GM23338 (cell line): ENCODE measurements around the gene IL6R. TPM values are rescaled to one million over a fixed set of nuclear protein-coding genes. Genes with fewer than 3 reads are reported as not detected.

Experiments
- ATAC-seq: fragments of 200-7000 bp; cut with Tn5 transposase; 3 replicates; pipeline ENCODE4 v1.9.1; 2020
- DNase-seq: peaks from one replicate; pipeline ENCODE4 v3.0.0-alpha.2; 2015; ENCODE audit warnings: low spot score
- H2AFZ ChIP-seq: fragments of 200-600 bp; sonication (generic); 2 replicates; pipeline ENCODE4 v1.8.0; 2016; ENCODE audit warnings: antibody characterized with exemption, mild to moderate bottlenecking, moderate library complexity
- H3F3A ChIP-seq: fragments of 200-600 bp; sonication (generic); replicated peaks from 2 replicates; pipeline ENCODE4 v1.8.0; 2017; ENCODE audit warnings: antibody characterized with exemption, mixed run types, low read depth
- H3K27ac ChIP-seq: fragments of 200-600 bp; sonication (generic); 2 replicates; pipeline ENCODE4 v1.6.1; 2016; ENCODE audit warnings: low read depth
- H3K27me3 ChIP-seq: fragments of 200-600 bp; sonication (generic); 2 replicates; pipeline ENCODE4 v1.8.0; 2016; ENCODE audit warnings: mild to moderate bottlenecking, mixed run types, moderate library complexity; ENCODE audit not compliant: insufficient read depth
- H3K36me3 ChIP-seq: fragments of 200-600 bp; sonication (generic); 2 replicates; pipeline ENCODE4 v1.8.0; 2016; ENCODE audit warnings: mild to moderate bottlenecking; ENCODE audit not compliant: insufficient read depth
- H3K4me1 ChIP-seq: fragments of 200-600 bp; sonication (generic); 2 replicates; pipeline ENCODE4 v1.8.0; 2016; ENCODE audit warnings: mild to moderate bottlenecking, moderate library complexity; ENCODE audit not compliant: insufficient read depth
- H3K4me2 ChIP-seq: fragments of 200-600 bp; sonication (generic); 2 replicates; pipeline ENCODE4 v1.7.1; 2017; ENCODE audit warnings: mixed run types
- H3K4me3 ChIP-seq: fragments of 200-600 bp; sonication (generic); 2 replicates; pipeline ENCODE4 v1.6.1; 2016; ENCODE audit warnings: mixed run types
- H3K79me2 ChIP-seq: fragments of 200-600 bp; sonication (generic); replicated peaks from 2 replicates; pipeline ENCODE4 v1.8.0; 2017; ENCODE audit warnings: mild to moderate bottlenecking; ENCODE audit not compliant: insufficient read depth
- H3K9me2 ChIP-seq: fragments of 200-600 bp; sonication (generic); 2 replicates; pipeline ENCODE4 v1.8.0; 2017; ENCODE audit not compliant: insufficient read depth
- H4K20me1 ChIP-seq: fragments of 200-600 bp; sonication (generic); replicated peaks from 2 replicates; pipeline ENCODE4 v1.8.0; 2017; ENCODE audit warnings: mild to moderate bottlenecking; ENCODE audit not compliant: insufficient read depth
- H3K27ac Mint-ChIP-seq: 2 replicates; pipeline ENCODE4 v1.8.0; 2020; ENCODE audit warnings: inconsistent platforms, mild to moderate bottlenecking, moderate library complexity, mixed read lengths
- H3K27me3 Mint-ChIP-seq: 3 replicates; pipeline ENCODE4 v1.8.0; 2022; ENCODE audit warnings: low read depth, mild to moderate bottlenecking, moderate library complexity, mixed read lengths, inconsistent platforms; ENCODE audit not compliant: insufficient read depth, poor library complexity
- H3K36me3 Mint-ChIP-seq: 3 replicates; pipeline ENCODE4 v1.8.0; 2021; ENCODE audit warnings: low read depth, mild to moderate bottlenecking, inconsistent platforms, moderate library complexity, mixed read lengths
- H3K4me1 Mint-ChIP-seq: 3 replicates; pipeline ENCODE4 v1.8.0; 2020; ENCODE audit warnings: mild to moderate bottlenecking, inconsistent platforms, mixed read lengths
- H3K4me3 Mint-ChIP-seq: 3 replicates; pipeline ENCODE4 v1.8.0; 2021; ENCODE audit warnings: moderate library complexity, mild to moderate bottlenecking, inconsistent platforms, mixed read lengths
- H3K9me3 Mint-ChIP-seq: 3 replicates; pipeline ENCODE4 v1.8.0; 2020; ENCODE audit warnings: moderate library complexity, mild to moderate bottlenecking, inconsistent platforms, mixed read lengths
- CREB1 ChIP-seq: fragments of 250-450 bp; sonication (Bioruptor Pico); IDR thresholded peaks from 2 replicates; pipeline ENCODE4 v1.5.0; 2020; ENCODE audit warnings: low read depth, mild to moderate bottlenecking, moderate library complexity
- EZH2 ChIP-seq: fragments of 200-600 bp; sonication (generic); IDR thresholded peaks from one replicate; pipeline ENCODE4 v1.8.0; 2017; ENCODE audit warnings: antibody characterized with exemption, mild to moderate bottlenecking, low read depth; ENCODE audit not compliant: unreplicated experiment
- EZH2phosphoT487 ChIP-seq: fragments of 200-600 bp; sonication (generic); IDR thresholded peaks from one replicate; pipeline ENCODE4 v1.8.1; 2018; ENCODE audit warnings: antibody characterized with exemption; ENCODE audit not compliant: unreplicated experiment
- JUNB ChIP-seq: IDR thresholded peaks from one replicate; pipeline ENCODE4 v1.6.1; 2016; ENCODE audit warnings: antibody characterized with exemption; ENCODE audit not compliant: unreplicated experiment
- NANOG ChIP-seq: IDR thresholded peaks from 2 replicates; pipeline ENCODE4 v1.6.1; 2016; ENCODE audit warnings: antibody characterized with exemption, borderline replicate concordance
- POLR2AphosphoS5 ChIP-seq: IDR thresholded peaks from 2 replicates; pipeline ENCODE4 v1.6.1; 2016; ENCODE audit warnings: antibody characterized with exemption, low read depth
- STAT1 ChIP-seq: IDR thresholded peaks from one replicate; pipeline ENCODE4 v1.6.1; 2016; ENCODE audit warnings: antibody characterized with exemption; ENCODE audit not compliant: unreplicated experiment
- ZNF114 ChIP-seq: fragments of 250-450 bp; sonication (Bioruptor Pico); IDR thresholded peaks from 2 replicates; pipeline ENCODE4 v1.5.0; 2020; ENCODE audit warnings: mild to moderate bottlenecking, moderate library complexity
- ZNF331 ChIP-seq: fragments of 250-450 bp; sonication (Bioruptor Pico); IDR thresholded peaks from 2 replicates; pipeline ENCODE4 v1.5.0; 2020; ENCODE audit warnings: low read depth, mild to moderate bottlenecking, moderate library complexity
- polyA plus RNA-seq: library from polyadenylated mRNA; unstranded; fragments of >200 nt; fragmentation: Nextera tagmentation; extraction: Ambion mirVana; gene quantifications from 2 replicates; pipeline ENCODE4 v1.2.1, GENCODE V29; 2016
- total RNA-seq: library from RNA; depleted of rRNA; stranded (reverse); fragments of >200 nt; shearing (Covaris generic); gene quantifications from 2 replicates; pipeline ENCODE4 v1.2.3, GENCODE V29; 2014
- TF ChIP-seq, protein P1 (sequence below): fragments of 250-450 bp; sonication (Bioruptor Pico); IDR thresholded peaks from 2 replicates; pipeline ENCODE4 v1.5.0; 2020; ENCODE audit warnings: mild to moderate bottlenecking, moderate library complexity
- TF ChIP-seq, protein P2 (sequence below): IDR thresholded peaks from one replicate; pipeline ENCODE4 v1.6.1; 2018; ENCODE audit warnings: antibody characterized with exemption; ENCODE audit not compliant: unreplicated experiment
- TF ChIP-seq, protein P3 (sequence below), 2 experiments: fragments of 200-600 bp in 1 of 2; sonication (generic) in 1 of 2; conservative IDR thresholded peaks; 2 replicates each; pipeline versions ENCODE4 v1.5.1 to v1.6.1; 2016 to 2017; ENCODE audit warnings: antibody characterized with exemption in 2 of 2, low read depth in 2 of 2, mild to moderate bottlenecking in 2 of 2, moderate library complexity in 1 of 2
- TF ChIP-seq, protein P4 (sequence below): IDR thresholded peaks from 2 replicates; pipeline ENCODE4 v1.6.1; 2016; ENCODE audit warnings: antibody characterized with exemption

Gene IL6R
- total and polyA plus RNA-seq, 2 experiments from 2014 or later = 1.0 to 13.8 TPM

DNA sequence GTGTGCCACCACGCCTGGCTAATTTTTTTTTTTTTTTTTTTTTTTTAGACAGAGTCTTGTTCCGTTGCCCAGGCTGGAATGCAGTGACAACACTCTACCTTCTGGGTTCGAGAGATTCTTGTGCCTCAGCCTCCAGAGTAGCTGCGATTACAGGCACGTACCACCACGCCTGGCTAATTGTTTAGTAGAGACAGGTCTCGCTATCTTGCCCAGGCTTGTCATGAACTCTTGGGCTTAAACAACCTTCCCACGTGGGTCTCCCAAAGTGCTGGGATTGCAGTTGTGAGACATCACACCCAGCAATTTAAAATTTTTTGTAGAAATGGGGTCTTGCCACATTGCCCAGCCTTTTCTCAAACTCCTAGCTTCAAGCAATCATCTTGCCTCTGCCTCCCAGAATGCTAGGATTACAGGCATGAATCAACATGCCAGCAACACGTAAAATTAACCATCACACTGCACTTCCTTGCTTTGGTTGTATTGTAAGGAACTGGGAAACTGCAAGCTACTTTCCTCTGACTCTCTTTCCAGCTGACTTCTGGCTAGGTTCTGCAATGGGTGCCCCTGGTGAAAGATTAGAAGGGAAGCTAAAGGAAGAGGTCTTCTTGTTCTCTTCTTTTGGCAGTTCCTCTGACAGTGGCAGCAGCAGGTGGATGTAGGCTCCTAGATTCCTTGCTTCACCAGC lies 13.9 kb upstream of the IL6R start:
- DNase-seq (no peak), ATAC-seq (no peak)
- Mint-ChIP-seq H3K27ac (no peak overlapping the region), H3K36me3 (no peaks in the 10 kb centered on the region), H3K9me3 (peaks cover 17% of the 10 kb centered on the region), H3K4me1 (no peaks in the 10 kb centered on the region), H3K27me3 (peaks cover 4% of the 10 kb centered on the region), H3K4me3 (no peak overlapping the region)
- Histone ChIP-seq H3K79me2 (no peaks in the 10 kb centered on the region), H2AFZ (0 out of 2 replicates have a peak overlapping the region, but pooled peaks have one; percentile 47), H3K9me2 (no peaks in the 10 kb centered on the region), H3K4me1 (no peaks in the 10 kb centered on the region), H3F3A (no peaks in the 10 kb centered on the region), H3K27ac (no peak overlapping the region), H4K20me1 (no peaks in the 10 kb centered on the region), H3K36me3 (no peaks in the 10 kb centered on the region), H3K27me3 (no peaks in the 10 kb centered on the region), H3K4me3 (no peak overlapping the region), H3K4me2 (no peak overlapping the region)
- no peak for TF ChIP-seq EZH2
- TF ChIP-seq ZNF331 (CRISPR knock-in tag) = no peak
- TF ChIP-seq, protein P1, sequence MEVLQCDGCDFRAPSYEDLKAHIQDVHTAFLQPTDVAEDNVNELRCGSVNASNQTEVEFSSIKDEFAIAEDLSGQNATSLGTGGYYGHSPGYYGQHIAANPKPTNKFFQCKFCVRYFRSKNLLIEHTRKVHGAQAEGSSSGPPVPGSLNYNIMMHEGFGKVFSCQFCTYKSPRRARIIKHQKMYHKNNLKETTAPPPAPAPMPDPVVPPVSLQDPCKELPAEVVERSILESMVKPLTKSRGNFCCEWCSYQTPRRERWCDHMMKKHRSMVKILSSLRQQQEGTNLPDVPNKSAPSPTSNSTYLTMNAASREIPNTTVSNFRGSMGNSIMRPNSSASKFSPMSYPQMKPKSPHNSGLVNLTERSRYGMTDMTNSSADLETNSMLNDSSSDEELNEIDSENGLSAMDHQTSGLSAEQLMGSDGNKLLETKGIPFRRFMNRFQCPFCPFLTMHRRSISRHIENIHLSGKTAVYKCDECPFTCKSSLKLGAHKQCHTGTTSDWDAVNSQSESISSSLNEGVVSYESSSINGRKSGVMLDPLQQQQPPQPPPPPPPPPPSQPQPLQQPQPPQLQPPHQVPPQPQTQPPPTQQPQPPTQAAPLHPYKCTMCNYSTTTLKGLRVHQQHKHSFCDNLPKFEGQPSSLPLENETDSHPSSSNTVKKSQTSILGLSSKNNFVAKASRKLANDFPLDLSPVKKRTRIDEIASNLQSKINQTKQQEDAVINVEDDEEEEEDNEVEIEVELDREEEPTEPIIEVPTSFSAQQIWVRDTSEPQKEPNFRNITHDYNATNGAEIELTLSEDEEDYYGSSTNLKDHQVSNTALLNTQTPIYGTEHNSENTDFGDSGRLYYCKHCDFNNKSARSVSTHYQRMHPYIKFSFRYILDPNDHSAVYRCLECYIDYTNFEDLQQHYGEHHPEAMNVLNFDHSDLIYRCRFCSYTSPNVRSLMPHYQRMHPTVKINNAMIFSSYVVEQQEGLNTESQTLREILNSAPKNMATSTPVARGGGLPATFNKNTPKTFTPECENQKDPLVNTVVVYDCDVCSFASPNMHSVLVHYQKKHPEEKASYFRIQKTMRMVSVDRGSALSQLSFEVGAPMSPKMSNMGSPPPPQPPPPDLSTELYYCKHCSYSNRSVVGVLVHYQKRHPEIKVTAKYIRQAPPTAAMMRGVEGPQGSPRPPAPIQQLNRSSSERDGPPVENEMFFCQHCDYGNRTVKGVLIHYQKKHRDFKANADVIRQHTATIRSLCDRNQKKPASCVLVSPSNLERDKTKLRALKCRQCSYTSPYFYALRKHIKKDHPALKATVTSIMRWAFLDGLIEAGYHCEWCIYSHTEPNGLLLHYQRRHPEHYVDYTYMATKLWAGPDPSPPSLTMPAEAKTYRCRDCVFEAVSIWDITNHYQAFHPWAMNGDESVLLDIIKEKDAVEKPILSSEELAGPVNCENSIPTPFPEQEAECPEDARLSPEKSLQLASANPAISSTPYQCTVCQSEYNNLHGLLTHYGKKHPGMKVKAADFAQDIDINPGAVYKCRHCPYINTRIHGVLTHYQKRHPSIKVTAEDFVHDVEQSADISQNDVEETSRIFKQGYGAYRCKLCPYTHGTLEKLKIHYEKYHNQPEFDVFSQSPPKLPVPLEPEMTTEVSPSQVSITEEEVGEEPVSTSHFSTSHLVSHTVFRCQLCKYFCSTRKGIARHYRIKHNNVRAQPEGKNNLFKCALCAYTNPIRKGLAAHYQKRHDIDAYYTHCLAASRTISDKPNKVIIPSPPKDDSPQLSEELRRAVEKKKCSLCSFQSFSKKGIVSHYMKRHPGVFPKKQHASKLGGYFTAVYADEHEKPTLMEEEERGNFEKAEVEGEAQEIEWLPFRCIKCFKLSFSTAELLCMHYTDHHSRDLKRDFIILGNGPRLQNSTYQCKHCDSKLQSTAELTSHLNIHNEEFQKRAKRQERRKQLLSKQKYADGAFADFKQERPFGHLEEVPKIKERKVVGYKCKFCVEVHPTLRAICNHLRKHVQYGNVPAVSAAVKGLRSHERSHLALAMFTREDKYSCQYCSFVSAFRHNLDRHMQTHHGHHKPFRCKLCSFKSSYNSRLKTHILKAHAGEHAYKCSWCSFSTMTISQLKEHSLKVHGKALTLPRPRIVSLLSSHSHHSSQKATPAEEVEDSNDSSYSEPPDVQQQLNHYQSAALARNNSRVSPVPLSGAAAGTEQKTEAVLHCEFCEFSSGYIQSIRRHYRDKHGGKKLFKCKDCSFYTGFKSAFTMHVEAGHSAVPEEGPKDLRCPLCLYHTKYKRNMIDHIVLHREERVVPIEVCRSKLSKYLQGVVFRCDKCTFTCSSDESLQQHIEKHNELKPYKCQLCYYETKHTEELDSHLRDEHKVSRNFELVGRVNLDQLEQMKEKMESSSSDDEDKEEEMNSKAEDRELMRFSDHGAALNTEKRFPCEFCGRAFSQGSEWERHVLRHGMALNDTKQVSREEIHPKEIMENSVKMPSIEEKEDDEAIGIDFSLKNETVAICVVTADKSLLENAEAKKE = no peak
- TF ChIP-seq NANOG = no peak
- TF ChIP-seq STAT1 = no peak
- TF ChIP-seq POLR2AphosphoS5 = no peak
- TF ChIP-seq, protein P2, sequence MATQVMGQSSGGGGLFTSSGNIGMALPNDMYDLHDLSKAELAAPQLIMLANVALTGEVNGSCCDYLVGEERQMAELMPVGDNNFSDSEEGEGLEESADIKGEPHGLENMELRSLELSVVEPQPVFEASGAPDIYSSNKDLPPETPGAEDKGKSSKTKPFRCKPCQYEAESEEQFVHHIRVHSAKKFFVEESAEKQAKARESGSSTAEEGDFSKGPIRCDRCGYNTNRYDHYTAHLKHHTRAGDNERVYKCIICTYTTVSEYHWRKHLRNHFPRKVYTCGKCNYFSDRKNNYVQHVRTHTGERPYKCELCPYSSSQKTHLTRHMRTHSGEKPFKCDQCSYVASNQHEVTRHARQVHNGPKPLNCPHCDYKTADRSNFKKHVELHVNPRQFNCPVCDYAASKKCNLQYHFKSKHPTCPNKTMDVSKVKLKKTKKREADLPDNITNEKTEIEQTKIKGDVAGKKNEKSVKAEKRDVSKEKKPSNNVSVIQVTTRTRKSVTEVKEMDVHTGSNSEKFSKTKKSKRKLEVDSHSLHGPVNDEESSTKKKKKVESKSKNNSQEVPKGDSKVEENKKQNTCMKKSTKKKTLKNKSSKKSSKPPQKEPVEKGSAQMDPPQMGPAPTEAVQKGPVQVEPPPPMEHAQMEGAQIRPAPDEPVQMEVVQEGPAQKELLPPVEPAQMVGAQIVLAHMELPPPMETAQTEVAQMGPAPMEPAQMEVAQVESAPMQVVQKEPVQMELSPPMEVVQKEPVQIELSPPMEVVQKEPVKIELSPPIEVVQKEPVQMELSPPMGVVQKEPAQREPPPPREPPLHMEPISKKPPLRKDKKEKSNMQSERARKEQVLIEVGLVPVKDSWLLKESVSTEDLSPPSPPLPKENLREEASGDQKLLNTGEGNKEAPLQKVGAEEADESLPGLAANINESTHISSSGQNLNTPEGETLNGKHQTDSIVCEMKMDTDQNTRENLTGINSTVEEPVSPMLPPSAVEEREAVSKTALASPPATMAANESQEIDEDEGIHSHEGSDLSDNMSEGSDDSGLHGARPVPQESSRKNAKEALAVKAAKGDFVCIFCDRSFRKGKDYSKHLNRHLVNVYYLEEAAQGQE = no peak
- TF ChIP-seq ZNF114 (CRISPR knock-in tag) = no peak
- TF ChIP-seq JUNB = no peak
- TF ChIP-seq, protein P3, sequence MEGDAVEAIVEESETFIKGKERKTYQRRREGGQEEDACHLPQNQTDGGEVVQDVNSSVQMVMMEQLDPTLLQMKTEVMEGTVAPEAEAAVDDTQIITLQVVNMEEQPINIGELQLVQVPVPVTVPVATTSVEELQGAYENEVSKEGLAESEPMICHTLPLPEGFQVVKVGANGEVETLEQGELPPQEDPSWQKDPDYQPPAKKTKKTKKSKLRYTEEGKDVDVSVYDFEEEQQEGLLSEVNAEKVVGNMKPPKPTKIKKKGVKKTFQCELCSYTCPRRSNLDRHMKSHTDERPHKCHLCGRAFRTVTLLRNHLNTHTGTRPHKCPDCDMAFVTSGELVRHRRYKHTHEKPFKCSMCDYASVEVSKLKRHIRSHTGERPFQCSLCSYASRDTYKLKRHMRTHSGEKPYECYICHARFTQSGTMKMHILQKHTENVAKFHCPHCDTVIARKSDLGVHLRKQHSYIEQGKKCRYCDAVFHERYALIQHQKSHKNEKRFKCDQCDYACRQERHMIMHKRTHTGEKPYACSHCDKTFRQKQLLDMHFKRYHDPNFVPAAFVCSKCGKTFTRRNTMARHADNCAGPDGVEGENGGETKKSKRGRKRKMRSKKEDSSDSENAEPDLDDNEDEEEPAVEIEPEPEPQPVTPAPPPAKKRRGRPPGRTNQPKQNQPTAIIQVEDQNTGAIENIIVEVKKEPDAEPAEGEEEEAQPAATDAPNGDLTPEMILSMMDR (conservative IDR thresholded peaks at IDR 0.05; ENCODE audit: low read depth in 2 of 2) = no peak
- no peak for TF ChIP-seq CREB1 (CRISPR knock-in tag)
- TF ChIP-seq EZH2phosphoT487 = no peak
- TF ChIP-seq, protein P4, sequence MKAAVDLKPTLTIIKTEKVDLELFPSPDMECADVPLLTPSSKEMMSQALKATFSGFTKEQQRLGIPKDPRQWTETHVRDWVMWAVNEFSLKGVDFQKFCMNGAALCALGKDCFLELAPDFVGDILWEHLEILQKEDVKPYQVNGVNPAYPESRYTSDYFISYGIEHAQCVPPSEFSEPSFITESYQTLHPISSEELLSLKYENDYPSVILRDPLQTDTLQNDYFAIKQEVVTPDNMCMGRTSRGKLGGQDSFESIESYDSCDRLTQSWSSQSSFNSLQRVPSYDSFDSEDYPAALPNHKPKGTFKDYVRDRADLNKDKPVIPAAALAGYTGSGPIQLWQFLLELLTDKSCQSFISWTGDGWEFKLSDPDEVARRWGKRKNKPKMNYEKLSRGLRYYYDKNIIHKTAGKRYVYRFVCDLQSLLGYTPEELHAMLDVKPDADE = no peak
